IPS-11a (cell line): ENCODE data around the gene TRAPPC2B.
"Not testable (repeated sequence)": the region's sequence is repeated elsewhere in the genome, so short reads cannot be mapped to it uniquely, and the experiment has no call there.

Source experiments
- H3K4me3 ChIP-seq: one replicate; pipeline ENCODE4 v1.5.1; 2013; ENCODE audit warnings: low read depth, low read length, control low read depth

TRAPPC2B gene

DNA sequence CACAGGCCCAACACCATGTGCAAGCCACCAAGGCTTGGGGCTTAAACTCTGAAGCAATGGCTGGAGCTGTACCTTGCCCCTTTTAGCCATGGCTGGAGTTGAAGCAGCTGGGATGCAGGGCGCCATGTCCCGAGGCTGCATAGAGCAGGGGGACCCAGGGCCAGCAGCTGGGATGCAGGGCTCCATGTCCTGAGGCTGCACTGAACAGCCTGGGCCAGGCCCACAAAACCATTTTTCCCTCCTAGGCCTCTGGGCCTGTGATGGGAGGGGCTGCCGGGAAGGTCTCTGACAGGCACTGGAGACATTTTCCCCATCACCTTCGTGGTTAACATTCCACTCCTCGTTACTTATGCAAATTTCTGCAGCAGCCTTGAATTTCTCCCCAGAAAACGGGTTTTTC, 10.8 kb downstream of the TRAPPC2B start:
- H3K4me3 ChIP-seq, result no peak overlapping the region

- not testable (repeated sequence) for H3K4me3 ChIP-seq
Measured at GRCh38 chr19:57374647-57375046, 11.3 kb downstream of the TRAPPC2B start.

GRCh38 chr19:57376151-57376550, 12.8 kb downstream of the TRAPPC2B start:
- H3K4me3 ChIP-seq, result no peak overlapping the region

- no peak overlapping the region for H3K4me3 ChIP-seq
Measured at GRCh38 chr19:57377498-57378146, 14.3 kb downstream of the TRAPPC2B start.

DNA sequence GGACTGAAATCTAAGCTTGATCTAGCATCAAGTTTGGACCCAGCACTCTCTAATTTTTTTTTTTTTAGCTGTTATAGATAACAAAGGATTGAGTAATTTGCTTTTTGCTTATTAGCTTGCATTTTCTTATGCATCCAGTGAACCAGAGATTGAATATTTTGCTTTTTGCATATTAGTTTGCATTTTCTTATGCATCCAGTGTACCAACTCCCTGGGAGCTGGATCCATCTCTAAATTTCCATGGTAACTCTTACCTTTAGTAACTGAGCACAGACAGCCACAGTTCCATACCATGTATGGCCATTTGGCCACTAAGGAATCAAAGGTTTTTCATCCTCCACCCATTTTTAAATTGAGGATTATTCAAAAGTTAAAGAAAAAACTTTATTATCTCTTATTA, 17.6 kb downstream of the TRAPPC2B start:
- no peak overlapping the region for H3K4me3 ChIP-seq

GRCh38 chr19:57382806-57383488, 19.6 kb downstream of the TRAPPC2B start:
- H3K4me3 ChIP-seq, result no peak overlapping the region

DNA sequence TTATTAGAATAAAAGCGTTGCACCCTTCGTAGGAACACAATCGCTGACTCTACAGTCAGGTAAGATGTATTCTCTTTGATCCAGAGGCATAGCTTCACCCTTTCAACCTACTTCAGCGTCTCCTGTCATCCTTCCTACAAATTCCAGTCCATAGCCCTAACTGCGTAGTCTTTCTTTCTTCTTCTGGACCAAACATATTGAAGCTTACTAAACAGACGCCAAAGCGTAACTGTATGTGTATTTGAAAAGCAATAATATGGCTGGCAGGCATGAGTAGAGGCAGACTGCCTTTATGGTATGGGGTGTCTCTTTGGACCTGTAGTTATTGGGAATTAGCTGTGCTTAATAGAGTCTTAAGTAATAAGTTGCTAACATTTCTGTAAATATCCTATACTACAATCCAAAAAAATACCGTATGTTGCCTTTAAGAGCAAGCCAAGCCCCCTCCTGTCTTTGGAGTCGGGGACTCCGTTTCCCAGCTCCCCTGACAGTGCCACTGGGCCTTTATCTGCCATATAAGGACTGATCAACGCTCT, 25.9 kb downstream of the TRAPPC2B start:
- H3K4me3 ChIP-seq, result peak overlapping the region; percentile 45

DNA sequence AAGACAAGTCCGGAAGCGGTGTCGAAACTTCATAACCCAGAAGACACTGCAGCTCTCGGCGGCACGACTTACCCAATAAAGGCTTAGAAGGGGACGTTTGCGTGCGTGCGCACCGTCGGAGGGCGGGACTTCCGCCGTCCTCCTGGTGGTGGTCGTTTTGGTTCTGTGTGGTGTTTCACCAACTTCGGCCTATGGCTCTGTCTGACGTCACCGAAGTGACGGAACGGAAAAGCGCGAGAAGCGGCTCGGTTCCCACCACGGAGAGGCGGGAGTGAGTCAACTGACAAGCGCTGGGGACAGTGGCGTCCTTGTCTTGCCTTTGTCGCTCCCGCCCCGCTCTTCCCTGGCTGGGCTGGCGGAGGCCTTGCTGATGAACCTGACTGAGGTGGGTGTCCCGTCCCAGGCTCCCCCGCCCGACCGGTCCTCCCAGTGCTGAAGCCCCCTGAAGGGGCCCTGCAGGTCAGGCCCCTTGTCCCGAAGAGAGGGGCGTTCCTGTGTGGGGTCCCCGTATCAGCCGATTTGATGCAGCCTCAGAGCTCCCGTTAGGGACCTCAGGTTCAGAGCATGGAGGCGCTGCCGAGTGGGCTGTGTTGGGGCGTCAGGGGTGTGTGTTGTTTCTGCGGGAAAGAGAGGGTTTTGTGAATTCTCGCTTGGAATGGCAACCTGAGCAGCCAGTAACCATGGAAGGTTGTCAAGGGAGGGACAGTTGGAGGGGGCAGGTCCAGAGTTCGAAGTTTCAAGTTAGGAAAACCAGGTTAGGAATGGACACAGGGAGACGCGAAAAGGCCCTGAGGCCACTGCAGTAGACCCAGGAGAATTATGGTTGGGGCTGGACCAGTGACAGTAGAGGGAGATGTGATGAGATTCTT, 26.6 kb downstream of the TRAPPC2B start, which contains the start of gene ZNF548:
TSS of gene ZNF548 (plus strand) at position 125 of the 869 bp plus-strand sequence. CDS start at position 371, 246 bp downstream.
- H3K4me3 ChIP-seq, result peak within 1 kb of the TSS; percentile 79

GRCh38 chr19:57395710-57396109, 32.4 kb downstream of the TRAPPC2B start:
- no peak overlapping the region for H3K4me3 ChIP-seq

GRCh38 chr19:57398868-57399267, 35.5 kb downstream of the TRAPPC2B start:
- H3K4me3 ChIP-seq, result no peak overlapping the region

DNA sequence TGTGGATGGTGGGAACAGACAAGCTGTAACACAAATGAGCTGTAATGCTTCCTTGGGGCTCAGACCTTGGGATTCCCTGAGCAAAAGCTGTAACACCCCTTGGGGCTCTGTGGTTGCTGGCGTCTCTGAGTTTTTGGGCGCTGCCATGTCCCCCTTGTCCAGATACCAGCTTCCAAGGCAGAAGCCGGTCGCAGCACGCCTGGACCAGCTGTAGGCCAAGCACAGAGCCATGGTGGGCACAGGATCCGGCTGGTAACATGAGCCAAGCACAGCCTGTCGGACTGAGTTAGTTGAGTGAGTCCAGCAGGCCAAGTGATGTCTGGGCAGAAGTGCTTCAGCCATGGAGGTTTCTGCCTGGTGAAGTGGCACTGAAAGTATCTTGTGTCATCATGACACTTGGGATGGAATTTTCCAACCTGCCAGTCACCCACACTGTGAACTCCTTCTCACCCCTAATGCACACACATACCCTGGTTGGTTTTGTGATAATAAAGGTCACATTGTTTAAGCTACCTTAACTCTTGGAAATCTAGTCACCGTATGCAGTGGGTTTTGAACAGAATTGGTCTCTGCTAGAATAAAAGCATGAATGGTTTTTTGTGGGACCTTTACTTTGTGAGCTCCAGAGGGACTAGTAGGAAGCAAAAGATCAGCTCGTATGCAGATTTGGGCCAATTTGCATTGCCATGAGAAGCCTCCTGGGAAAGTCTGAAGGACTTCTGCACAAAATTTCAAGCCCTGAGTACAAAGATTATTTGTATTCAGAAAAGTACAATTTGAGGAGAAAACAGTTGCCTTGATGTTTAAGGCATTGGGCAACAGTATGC, 40.6 kb downstream of the TRAPPC2B start:
- no peak overlapping the region for H3K4me3 ChIP-seq

DNA sequence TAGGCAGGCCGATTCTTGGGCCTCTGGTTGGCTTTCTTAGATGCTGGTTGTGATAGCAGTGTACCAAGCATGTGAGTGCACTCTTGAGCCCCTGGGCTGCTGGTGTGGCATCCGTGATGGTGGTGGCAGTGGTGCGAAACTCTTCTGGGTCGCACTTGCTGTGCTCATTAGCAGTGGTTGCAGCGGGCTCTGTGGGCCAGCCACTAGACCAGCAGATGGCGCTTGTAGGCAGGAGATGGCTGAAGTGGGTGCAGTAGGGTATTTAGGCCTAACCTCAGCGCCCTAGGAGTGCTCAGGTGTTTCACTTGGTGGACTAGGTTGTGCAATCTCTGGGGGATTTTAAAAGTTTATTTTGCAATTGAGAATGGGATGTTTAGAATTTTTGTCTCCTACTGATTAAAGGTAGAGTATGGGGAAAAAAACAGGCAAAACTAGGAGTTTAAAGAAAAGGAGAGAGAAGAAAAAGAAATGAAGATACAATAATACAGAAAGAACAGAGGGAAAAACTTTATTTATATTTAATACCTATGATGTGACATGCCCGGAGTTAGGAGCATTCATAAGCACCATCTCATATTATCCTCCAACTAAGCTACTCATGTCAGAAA, 43.3 kb downstream of the TRAPPC2B start:
- H3K4me3 ChIP-seq, result no peak overlapping the region

- H3K4me3 ChIP-seq, result peak within 1 kb of the TSS; percentile 90
Measured at GRCh38 chr19:57410877-57411671, 47.7 kb downstream of the TRAPPC2B start, which contains the start of gene ZNF17. Gene ZNF17 (plus strand): TSS chr19:57411161. CDS start chr19:57413616, 2,455 bp downstream.
